ENCODE measurements around the gene CTCF.
"Not testable (repeated sequence)": the region's sequence is repeated elsewhere in the genome, so short reads cannot be mapped to it uniquely, and the experiment has no call there.

Gene CTCF

GRCh38 chr16:67562526-67562917, at the start of gene CTCF:
CTCF (plus strand) TSS chr16:67562526; CDS start chr16:67610833, 48,307 bp downstream.
- peak; percentile 69 for DNase-seq

GRCh38 chr16:67513892-67514291, 48.4 kb upstream of the CTCF start:
- not testable (repeated sequence) for DNase-seq

GRCh38 chr16:67514382-67514828, 47.9 kb upstream of the CTCF start:
- DNase-seq: peak; percentile 65

GRCh38 chr16:67516296-67517154, 45.8 kb upstream of the CTCF start:
- no peak for DNase-seq

- DNase-seq: no peak
Measured at GRCh38 chr16:67517155-67517445, 45.2 kb upstream of the CTCF start.

GRCh38 chr16:67517661-67518423, 44.5 kb upstream of the CTCF start:
- no peak for DNase-seq

GRCh38 chr16:67518676-67519075, 43.6 kb upstream of the CTCF start:
- DNase-seq: no peak

- no peak for DNase-seq
Measured at GRCh38 chr16:67519242-67519641, 43.1 kb upstream of the CTCF start.

- peak; percentile 93 for DNase-seq
Measured at GRCh38 chr16:67521095-67521804, 41.1 kb upstream of the CTCF start.

GRCh38 chr16:67525176-67525860, 37.0 kb upstream of the CTCF start:
- DNase-seq: no peak

GRCh38 chr16:67526149-67526791, 36.1 kb upstream of the CTCF start:
- no peak for DNase-seq

GRCh38 chr16:67528222-67528869, 34.0 kb upstream of the CTCF start, which contains the start of gene RIPOR1:
RIPOR1 (plus strand) TSS chr16:67528829; CDS start chr16:67538447, 9,618 bp downstream.
- no peak for DNase-seq

- no peak for DNase-seq
Measured at GRCh38 chr16:67528870-67529581, 33.3 kb upstream of the CTCF start.

- DNase-seq: no peak
Measured at GRCh38 chr16:67529582-67530012, 32.7 kb upstream of the CTCF start.

GRCh38 chr16:67530013-67530939, 32.0 kb upstream of the CTCF start:
- DNase-seq: no peak

GRCh38 chr16:67531247-67531646, 31.1 kb upstream of the CTCF start:
- DNase-seq: no peak

GRCh38 chr16:67533024-67533560, 29.2 kb upstream of the CTCF start:
- no peak for DNase-seq

- not testable (repeated sequence) for DNase-seq
Measured at GRCh38 chr16:67533987-67534386, 28.3 kb upstream of the CTCF start.

- no peak for DNase-seq
Measured at GRCh38 chr16:67534431-67534830, 27.9 kb upstream of the CTCF start.

GRCh38 chr16:67535201-67535600, 27.1 kb upstream of the CTCF start:
- no peak for DNase-seq
